Kidney (tissue), 22 donors: ENCODE data around the gene RAF1. TPM values are rescaled to one million over a fixed set of nuclear protein-coding genes. Genes with fewer than 3 reads are reported as not detected.

ENCODE experiments used
- DNase-seq, 5 donors: peaks; one replicate each; pipeline ENCODE4 v3.0.0-alpha.2; 2013 to 2020
- FAIRE-seq: peaks from 2 replicates; lab custom pipeline; 2012; peaks lifted over from hg19 to GRCh38; lab: Jason Lieb, UNC
- H3K27ac ChIP-seq, 2 donors: one replicate each; pipeline ENCODE4 v1.7.0; 2013; ENCODE audit warnings: low read depth in 2 of 2, low read length in 2 of 2, inconsistent platforms in 1 of 2
- H3K27me3 ChIP-seq: one replicate; pipeline ENCODE4 v1.7.1; 2013; ENCODE audit warnings: low read length, inconsistent platforms; ENCODE audit not compliant: control insufficient read depth, insufficient read depth
- H3K36me3 ChIP-seq, 3 donors: one replicate each; pipeline versions ENCODE4 v1.7.0 to v1.7.1; 2013; ENCODE audit warnings: low read length in 3 of 3, control low read depth in 1 of 3, inconsistent platforms in 1 of 3; ENCODE audit not compliant: insufficient read depth in 3 of 3, control insufficient read depth in 2 of 3
- H3K4me1 ChIP-seq, 3 donors: one replicate each; pipeline versions ENCODE4 v1.7.0 to v1.7.1; 2013; ENCODE audit warnings: low read length in 3 of 3, inconsistent platforms in 1 of 3, low read depth in 1 of 3; ENCODE audit not compliant: control insufficient read depth in 2 of 3, insufficient read depth in 2 of 3
- H3K4me3 ChIP-seq, 3 donors: one replicate each; pipeline versions ENCODE4 v1.7.0 to v1.8.1; 2013; ENCODE audit warnings: low read length in 3 of 3, control low read depth in 1 of 3, inconsistent platforms in 1 of 3
- H3K9ac ChIP-seq, 3 donors: one replicate each; pipeline versions ENCODE4 v1.7.0 to v1.7.1; 2013; ENCODE audit warnings: low read length in 3 of 3, control low read depth in 1 of 3, inconsistent platforms in 1 of 3
- H3K9me3 ChIP-seq, 3 donors: one replicate each; pipeline versions ENCODE4 v1.7.0 to v1.7.1; 2013; ENCODE audit warnings: low read length in 3 of 3, control low read depth in 1 of 3, inconsistent platforms in 1 of 3; ENCODE audit not compliant: control insufficient read depth in 2 of 3, insufficient read depth in 1 of 3
- intact Hi-C: fragments of 100-400 bp; cut with DNase I; formaldehyde crosslinking; loops from one replicate; pipeline ENCODE4 v1.11.1; 2022
- long read RNA-seq, 10 donors: library from polyadenylated mRNA in 1 of 10; unstranded in 1 of 10; transcript quantifications; one replicate each; pipeline ENCODE4 v2.0.0 and lab custom pipeline, GENCODE V29; 2021 to 2026
- polyA plus RNA-seq: library from polyadenylated mRNA; stranded (reverse); fragments of 350-450 nt; fragmentation: Illumina TruSeq; extraction: RNeasy Lipid Tissue Mini Kit (QIAGEN cat#74804); gene quantifications from one replicate; pipeline ENCODE4 v1.2.3, GENCODE V29; 2014; ENCODE audit warnings: low read depth, low replicate concordance; ENCODE audit not compliant: insufficient read depth
- total RNA-seq: library from RNA; stranded (reverse); fragmentation: NEBNext Ultra II Directional; extraction: Animal tissue kit (Norgen Biotek cat#: 25700); gene quantifications from one replicate; pipeline ENCODE4 v1.2.1, GENCODE V29; 2021
- TF ChIP-seq, protein P1 (sequence below): IDR thresholded peaks from 3 replicates; pipeline ENCODE4 v1.5.1; 2012; ENCODE audit warnings: mild to moderate bottlenecking, moderate library complexity, borderline replicate concordance; ENCODE audit not compliant: insufficient read depth; ENCODE audit errors: extremely low read depth
- donor health status: control.
- donor health status: control.
- donor health status: control.
- donor health status: control.
- donor health status: control.
- donor health status: DM: yes; HTN: yes; CAD: no.
- donor health status: Normal renal cell carcinoma (clear cell type).

Gene RAF1
- total RNA-seq = 79.6 TPM
- 53.0 TPM for polyA plus RNA-seq
- long read RNA-seq, donor 1, transcript RAF1-201 (17 exons, 3,300 nt) = major isoform, 7 of 14 reads
- long read RNA-seq, donor 1, partial matches to known transcripts = 5 of 14 reads
- long read RNA-seq, donor 1, other reads (novel, unspliced or antisense) = 0 of 14 reads
- long read RNA-seq, donor 2, transcript RAF1-201 (17 exons, 3,300 nt) = major isoform, 7 of 16 reads
- long read RNA-seq, donor 2, partial matches to known transcripts = 6 of 16 reads
- long read RNA-seq, donor 2, other reads (novel, unspliced or antisense) = 0 of 16 reads
- long read RNA-seq, donor 3, partial matches to known transcripts = 0 of 5 reads
- long read RNA-seq, donor 3, other reads (novel, unspliced or antisense) = 0 of 5 reads
- long read RNA-seq, donor 4, partial matches to known transcripts = 10 of 14 reads
- long read RNA-seq, donor 4, other reads (novel, unspliced or antisense) = 0 of 14 reads
- long read RNA-seq, donor 5, partial matches to known transcripts = 0 of 1 reads
- long read RNA-seq, donor 5, other reads (novel, unspliced or antisense) = 0 of 1 reads
- long read RNA-seq, donor 6, partial matches to known transcripts = 0 of 3 reads
- long read RNA-seq, donor 6, other reads (novel, unspliced or antisense) = 0 of 3 reads
- long read RNA-seq, donor 7, transcript RAF1-201 (17 exons, 3,300 nt) = major isoform, 23 of 46 reads
- long read RNA-seq, donor 7, partial matches to known transcripts = 6 of 46 reads
- long read RNA-seq, donor 7, other reads (novel, unspliced or antisense) = 17 of 46 reads
- long read RNA-seq, donor 8, transcript RAF1-201 (17 exons, 3,300 nt) = major isoform, 5 of 18 reads
- long read RNA-seq, donor 8, partial matches to known transcripts = 12 of 18 reads
- long read RNA-seq, donor 8, other reads (novel, unspliced or antisense) = 0 of 18 reads
- long read RNA-seq, donor 9, partial matches to known transcripts = 0 of 1 reads
- long read RNA-seq, donor 9, other reads (novel, unspliced or antisense) = 0 of 1 reads
- long read RNA-seq, donor 10, partial matches to known transcripts = 5 of 9 reads
- long read RNA-seq, donor 10, other reads (novel, unspliced or antisense) = 0 of 9 reads

DNA sequence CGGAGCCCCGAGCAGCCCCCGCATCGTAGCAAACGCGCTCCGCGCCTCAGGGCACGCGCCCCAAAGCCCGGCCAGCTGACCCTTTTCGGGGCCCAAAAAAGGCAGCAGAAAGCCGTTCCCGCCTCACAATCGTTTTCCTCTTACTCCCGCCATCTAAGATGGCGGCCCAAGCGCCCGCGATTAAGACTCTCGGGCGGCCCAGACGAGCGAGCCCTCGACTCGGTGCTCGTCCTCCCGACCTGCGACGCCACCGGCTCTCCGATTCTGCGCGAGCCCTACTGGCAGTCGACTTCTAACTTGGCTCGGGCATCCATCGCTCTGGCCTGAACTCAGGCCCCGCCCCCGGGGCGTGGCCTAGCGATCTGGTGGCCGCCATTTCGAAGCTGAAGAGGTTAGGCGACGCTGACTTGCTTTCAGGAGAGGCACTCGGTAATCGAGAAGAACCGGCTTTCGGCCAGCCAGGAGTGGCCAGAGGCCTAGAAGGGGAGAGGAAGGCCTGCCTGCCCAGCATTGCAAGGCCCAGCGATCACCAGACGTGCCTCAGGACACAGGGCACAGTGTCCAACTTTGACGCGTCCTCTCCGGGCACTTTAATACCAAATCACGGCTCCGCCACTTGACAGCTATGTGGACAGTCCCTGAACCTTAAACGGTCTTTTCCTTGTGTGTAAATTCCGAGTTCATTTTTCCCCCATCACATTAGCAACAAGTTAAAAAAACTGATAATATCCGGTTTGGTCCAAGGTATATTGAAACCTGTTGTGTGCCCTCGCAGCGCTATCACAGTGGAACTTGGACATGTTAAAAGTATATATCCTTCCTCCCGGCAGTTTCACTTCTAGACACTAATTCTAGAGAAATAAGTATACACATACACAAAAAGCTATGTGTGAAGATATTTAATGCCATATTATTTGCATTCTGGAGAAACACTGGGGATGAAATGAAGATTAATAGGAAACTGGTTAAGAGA lies at the start of gene RAF1:
Gene RAF1, minus strand, starts transcription at position 182 of the 973 bp plus-strand sequence. CDS start 45,396 bp downstream, outside the sequence.
- Histone ChIP-seq H3K27me3 (no peaks in the 10 kb centered on the region), H3K27ac (peak within 1 kb of the TSS; percentile 99 to 100), H3K4me1 (peaks cover 0 to 13% (median 5%) of the 10 kb centered on the region in 3 donors), H3K4me3 (peak within 1 kb of the TSS; percentile 88 to 96 (median 96)), H3K36me3 (no peaks in the 10 kb centered on the region), H3K9ac (peak within 1 kb of the TSS; percentile 94 to 99 (median 96)), H3K9me3 (no peaks in the 10 kb centered on the region)
- no peak for FAIRE-seq
- TF ChIP-seq, protein P1, sequence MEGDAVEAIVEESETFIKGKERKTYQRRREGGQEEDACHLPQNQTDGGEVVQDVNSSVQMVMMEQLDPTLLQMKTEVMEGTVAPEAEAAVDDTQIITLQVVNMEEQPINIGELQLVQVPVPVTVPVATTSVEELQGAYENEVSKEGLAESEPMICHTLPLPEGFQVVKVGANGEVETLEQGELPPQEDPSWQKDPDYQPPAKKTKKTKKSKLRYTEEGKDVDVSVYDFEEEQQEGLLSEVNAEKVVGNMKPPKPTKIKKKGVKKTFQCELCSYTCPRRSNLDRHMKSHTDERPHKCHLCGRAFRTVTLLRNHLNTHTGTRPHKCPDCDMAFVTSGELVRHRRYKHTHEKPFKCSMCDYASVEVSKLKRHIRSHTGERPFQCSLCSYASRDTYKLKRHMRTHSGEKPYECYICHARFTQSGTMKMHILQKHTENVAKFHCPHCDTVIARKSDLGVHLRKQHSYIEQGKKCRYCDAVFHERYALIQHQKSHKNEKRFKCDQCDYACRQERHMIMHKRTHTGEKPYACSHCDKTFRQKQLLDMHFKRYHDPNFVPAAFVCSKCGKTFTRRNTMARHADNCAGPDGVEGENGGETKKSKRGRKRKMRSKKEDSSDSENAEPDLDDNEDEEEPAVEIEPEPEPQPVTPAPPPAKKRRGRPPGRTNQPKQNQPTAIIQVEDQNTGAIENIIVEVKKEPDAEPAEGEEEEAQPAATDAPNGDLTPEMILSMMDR = no peak
- intact Hi-C loops = no loop called here
- peak; percentile 99 for DNase-seq

DNA sequence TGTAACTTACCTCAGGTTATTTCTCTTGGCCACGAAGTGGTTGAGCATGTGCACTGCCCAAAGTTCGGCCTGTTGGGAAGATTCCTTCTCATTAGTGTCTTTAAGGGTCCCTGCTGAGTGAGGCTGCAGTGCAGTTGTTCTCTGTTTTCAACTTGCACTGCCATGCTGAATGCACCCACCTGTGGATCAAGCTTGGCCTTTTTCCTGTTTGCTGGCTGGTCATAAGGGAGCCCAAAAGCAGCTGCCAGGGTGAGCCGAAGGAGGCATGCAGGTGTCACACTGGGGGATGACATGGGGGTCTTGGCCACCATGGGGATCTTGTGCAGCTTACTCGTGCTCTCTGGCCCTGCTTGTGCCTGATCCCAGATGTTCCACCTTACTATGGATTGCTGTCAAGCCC lies 46.1 kb upstream of the RAF1 start:
- DNase-seq = no peak
- Histone ChIP-seq H3K27ac (no peak overlapping the region), H3K9ac (no peak overlapping the region), H3K9me3 (no peaks in the 10 kb centered on the region), H3K4me1 (no peaks in the 10 kb centered on the region), H3K27me3 (no peaks in the 10 kb centered on the region), H3K4me3 (no peak overlapping the region), H3K36me3 (no peaks in the 10 kb centered on the region)
- TF ChIP-seq, protein P1 = no peak
- no peak for FAIRE-seq
- intact Hi-C loops = no loop called here

DNA sequence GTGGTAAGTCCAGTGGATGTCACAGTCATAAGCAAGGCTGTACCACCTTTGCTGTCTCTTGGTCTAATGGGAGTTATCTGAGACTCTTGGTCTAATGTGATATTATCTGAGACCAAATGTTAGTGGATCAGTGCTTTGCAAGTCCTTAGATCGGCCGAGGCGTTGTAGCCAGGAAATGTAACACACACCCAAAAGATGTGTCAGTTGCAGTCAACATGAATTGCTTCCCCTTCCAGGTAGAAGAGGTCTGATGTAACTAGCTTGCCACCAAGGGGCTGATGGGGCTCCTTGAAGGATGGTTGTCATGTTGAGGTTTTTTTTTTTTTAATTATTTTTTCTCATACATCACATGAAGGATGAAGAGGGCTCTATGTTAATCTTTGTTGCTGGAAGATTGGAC lies 45.4 kb upstream of the RAF1 start:
- Histone ChIP-seq H3K4me3 (no peak overlapping the region), H3K27me3 (no peaks in the 10 kb centered on the region), H3K27ac (no peak overlapping the region), H3K4me1 (no peaks in the 10 kb centered on the region), H3K36me3 (no peaks in the 10 kb centered on the region), H3K9me3 (no peaks in the 10 kb centered on the region), H3K9ac (no peak overlapping the region)
- no peak for DNase-seq
- TF ChIP-seq, protein P1 = no peak
- FAIRE-seq = no peak
- intact Hi-C loops = no loop called here
